Measurements from ENCODE around the gene CNN2. TPM values are rescaled to one million over a fixed set of nuclear protein-coding genes. Genes with fewer than 3 reads are reported as not detected.
A peak's percentile ranks its signal among the peaks of the same experiment; 100 is the strongest.

CNN2 gene
- total and polyA plus RNA-seq, 2 of the 13 experiments (the other 11 are each of a cell fraction or from before 2014, with no cell fraction given): 63.6 to 70.0 TPM

GRCh38 chr19:993361-993830, 33.0 kb upstream of the CNN2 start (continued):
- no peak for TF ChIP-seq ZBTB10 (CRISPR knock-in tag; IDR thresholded peaks at IDR 0.05; ENCODE audit: borderline replicate concordance)
- no peak for TF ChIP-seq SMARCC2 (IDR thresholded peaks at IDR 0.05)
- peak; percentile 21 for TF ChIP-seq ZBTB26 (CRISPR knock-in tag; IDR thresholded peaks at IDR 0.05; ENCODE audit: borderline replicate concordance)
- no peak for TF ChIP-seq RAD51 (IDR thresholded peaks at IDR 0.05; ENCODE audit: borderline replicate concordance)
- TF ChIP-seq ATRX (CRISPR knock-in tag; IDR thresholded peaks at IDR 0.05; ENCODE audit: borderline replicate concordance): no peak
- no peak for TF ChIP-seq SPEN (CRISPR knock-in tag; IDR thresholded peaks at IDR 0.05; ENCODE audit: low read depth)
- TF ChIP-seq ZNF513 (CRISPR knock-in tag; conservative IDR thresholded peaks at IDR 0.05): no peak
- peak; percentile 42; the same call in 1 of the 2 replicates for TF ChIP-seq ZNF280B (CRISPR knock-in tag; IDR thresholded peaks at IDR 0.05; ENCODE audit: borderline replicate concordance)
- 0 out of 2 replicates have a peak, but pooled peaks have one; percentile 45 for TF ChIP-seq POGK (CRISPR knock-in tag; conservative IDR thresholded peaks at IDR 0.05)
- TF ChIP-seq ATM (IDR thresholded peaks at IDR 0.05; ENCODE audit: borderline replicate concordance): no peak
- TF ChIP-seq ATF7-NPFF (CRISPR knock-in tag; IDR thresholded peaks at IDR 0.05; ENCODE audit: low read depth): no peak
- no peak for TF ChIP-seq TBX3 (IDR thresholded peaks at IDR 0.05; ENCODE audit: borderline replicate concordance)
- no peak for TF ChIP-seq ZNF350 (CRISPR knock-in tag; IDR thresholded peaks at IDR 0.05; ENCODE audit: borderline replicate concordance, low read depth)
- peak; percentile 53; the same call in 1 of the 2 replicates for TF ChIP-seq ZNF563 (CRISPR knock-in tag; IDR thresholded peaks at IDR 0.05)
- no peak for TF ChIP-seq FIP1L1 (IDR thresholded peaks at IDR 0.05; ENCODE audit: borderline replicate concordance, insufficient read depth, low read depth, low read length)
- TF ChIP-seq MAFG (CRISPR knock-in tag; IDR thresholded peaks at IDR 0.05): no peak
- no peak for TF ChIP-seq ZNF207 (IDR thresholded peaks at IDR 0.05; ENCODE audit: borderline replicate concordance)
- TF ChIP-seq ZSCAN25 (CRISPR knock-in tag; IDR thresholded peaks at IDR 0.05): peak; percentile 55; the same call in 1 of the 2 replicates
- TF ChIP-seq CREB1 (IDR thresholded peaks at IDR 0.05): no peak
- TF ChIP-seq CREB1 (CRISPR knock-in tag; IDR thresholded peaks at IDR 0.05): no peak

Measured in HepG2 (cell line).